Stimulated activated CD8-positive, alpha-beta memory T cell treated with anti-CD3 and anti-CD28 coated beads, Interleukin-2, amount 100 ng/mL, for 48 hours (primary cell): Measurements from ENCODE around the gene MAN1C1.
A peak's percentile ranks its signal among the peaks of the same experiment; 100 is the strongest.
"Not testable (repeated sequence)": the region's sequence is repeated elsewhere in the genome, so short reads cannot be mapped to it uniquely, and the experiment has no call there.

ENCODE experiments used
- DNase-seq, 2 donors: peaks; one replicate each; pipeline ENCODE4 v3.0.0-alpha.2; 2020; ENCODE audit warnings: low read depth in 2 of 2

MAN1C1 gene

DNA sequence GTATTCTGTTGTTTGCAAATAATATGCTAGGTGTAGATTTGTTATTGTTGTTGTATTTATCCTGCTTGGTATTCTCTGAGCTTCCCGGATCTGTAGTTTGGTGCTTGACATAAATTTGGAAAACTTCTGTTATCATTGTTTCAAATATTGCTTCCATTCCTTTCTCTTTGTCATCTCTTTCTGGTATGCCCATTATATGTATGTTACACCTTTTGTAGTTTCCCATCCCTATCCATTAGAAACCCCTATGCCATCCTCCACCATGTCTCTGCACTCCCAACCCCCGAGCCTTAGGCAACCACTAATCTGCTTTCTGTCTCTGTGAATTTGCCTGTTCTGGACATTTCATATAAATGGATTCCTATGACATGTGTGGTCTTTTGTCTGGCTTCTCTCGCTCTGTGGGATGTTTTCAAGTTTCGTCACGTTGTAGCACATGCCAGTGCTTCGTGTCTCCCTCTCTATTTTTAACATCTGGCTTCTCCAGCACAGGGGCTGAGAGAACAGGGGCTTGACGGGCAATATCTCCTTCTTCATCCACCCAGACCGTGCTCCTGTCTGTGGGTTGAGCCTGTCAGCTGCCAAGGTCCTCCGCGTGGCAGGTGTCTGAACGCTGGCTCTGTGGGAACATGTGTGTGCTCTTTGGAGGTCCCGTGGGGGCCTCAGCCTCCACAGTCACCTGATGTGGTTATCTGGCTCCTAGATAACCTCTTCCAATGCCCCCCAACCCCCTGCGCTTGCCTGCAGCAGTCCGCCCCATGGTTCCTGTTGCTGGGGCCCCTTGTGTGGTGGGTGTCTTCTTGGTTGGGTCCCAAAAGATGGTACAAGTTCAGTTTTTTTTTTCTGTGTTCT, 32.8 kb upstream of the MAN1C1 start:
- DNase-seq: no peak

DNA sequence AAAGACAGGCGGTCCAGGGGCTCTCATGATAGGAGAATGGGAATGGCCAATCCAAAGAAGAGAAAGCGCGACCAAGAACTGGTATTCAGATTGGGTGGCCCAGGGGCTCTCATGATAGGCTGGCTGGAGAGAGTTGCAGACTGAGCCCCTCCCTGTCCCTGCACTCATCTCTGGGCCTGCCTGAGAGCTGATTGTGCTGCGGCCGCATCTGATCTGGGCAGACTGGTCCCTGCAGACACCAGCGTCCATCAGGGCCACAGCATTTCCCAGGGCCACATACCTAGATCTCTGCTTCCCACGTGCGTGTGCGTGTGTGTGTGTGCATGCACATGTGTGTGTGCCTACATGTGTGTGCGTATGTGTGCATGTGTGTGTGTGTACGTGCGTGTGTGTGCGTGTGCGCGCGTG, 30.4 kb upstream of the MAN1C1 start:
- DNase-seq: no peak

DNA sequence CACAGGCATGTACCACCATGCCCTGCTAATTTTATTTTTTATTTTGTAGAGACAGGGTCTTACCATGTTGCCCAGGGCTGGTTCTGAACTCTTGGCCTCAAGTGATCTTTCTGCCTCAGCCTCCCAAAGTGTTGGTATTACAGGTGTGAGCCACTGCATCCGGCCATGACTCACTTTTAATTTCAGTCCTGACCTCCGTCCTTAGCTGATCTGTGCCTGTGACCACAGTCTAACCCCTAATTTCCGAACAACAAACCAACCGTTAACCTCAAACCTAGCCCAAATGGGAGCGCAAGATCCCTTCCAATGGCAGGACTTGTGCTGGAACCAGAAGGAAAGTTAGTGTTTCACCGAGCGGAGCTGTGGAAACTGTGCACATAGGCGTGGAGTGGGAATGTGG, 29.3 kb upstream of the MAN1C1 start:
- no peak for DNase-seq

DNA sequence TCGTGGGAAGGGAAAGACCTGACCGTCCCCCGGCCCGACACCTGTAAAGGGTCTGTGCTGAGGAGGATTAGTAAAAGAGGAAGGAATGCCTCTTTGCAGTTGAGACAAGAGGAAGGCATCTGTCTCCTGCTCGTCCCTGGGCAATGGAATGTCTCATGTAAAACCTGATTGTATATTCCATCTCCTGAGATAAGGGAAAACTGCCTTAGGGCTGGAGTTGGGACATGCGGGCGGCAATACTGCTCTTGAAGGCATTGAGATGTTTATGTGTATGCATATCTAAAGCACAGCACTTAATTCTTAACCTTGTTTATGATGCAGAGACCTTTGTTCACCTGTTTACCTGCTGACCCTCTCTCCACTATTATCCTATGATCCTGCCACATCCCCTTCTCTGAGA, 28.4 kb upstream of the MAN1C1 start:
- not testable (repeated sequence) for DNase-seq

DNA sequence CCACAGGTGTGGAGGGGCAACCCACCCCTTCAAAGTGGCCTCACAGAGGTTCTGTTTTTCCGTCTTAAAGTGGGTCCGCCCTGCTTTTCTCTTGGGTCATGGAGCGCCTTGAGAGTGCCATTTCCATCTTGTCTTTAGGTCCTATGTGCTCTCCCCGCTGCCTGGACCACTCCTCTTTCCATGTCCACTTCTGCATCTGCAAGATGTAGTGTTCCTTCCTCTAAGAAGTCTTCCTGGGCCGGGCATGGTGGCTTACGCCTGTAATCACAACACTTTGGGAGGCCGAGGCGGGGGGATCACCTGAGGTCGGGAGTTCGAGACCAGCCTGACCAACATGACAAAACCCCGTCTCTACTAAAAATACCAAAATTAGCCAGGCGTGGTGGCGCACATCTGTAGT, 27.8 kb upstream of the MAN1C1 start:
- not testable (repeated sequence) for DNase-seq

DNA sequence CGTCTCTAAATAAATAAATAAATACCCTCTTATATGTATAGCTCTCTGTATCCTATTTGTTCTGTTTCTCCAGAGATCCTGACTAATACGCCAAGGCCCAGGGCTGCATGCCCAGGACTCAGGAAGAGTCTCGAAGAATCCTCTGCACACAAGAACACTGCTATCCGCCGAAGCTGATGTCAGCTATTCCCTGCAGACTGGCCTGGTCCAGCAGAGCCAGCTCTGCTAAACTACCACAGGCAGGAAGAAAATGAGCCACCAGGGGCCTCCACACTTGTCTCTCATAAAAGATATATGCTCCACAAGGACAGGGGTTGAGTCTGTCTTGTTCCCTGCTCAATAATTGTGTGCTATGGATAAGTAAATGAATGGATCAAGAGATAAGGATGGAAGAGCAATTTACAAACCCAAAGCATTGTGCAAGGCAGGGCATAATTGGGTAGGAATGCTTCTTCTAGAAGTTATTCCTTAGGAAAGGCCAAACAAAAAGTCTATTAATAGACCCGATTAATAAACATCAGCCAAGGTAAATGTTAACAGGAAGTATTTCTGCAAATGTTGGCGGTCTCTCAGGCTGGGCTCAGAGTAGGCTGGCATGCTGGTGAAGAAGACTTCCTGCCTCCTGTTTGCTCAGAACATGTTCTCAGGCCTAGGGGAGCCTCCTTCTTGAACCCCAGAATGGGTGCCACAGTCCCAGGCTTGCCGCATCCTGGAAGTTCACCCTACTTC, 26.3 kb upstream of the MAN1C1 start:
- no peak for DNase-seq

DNA sequence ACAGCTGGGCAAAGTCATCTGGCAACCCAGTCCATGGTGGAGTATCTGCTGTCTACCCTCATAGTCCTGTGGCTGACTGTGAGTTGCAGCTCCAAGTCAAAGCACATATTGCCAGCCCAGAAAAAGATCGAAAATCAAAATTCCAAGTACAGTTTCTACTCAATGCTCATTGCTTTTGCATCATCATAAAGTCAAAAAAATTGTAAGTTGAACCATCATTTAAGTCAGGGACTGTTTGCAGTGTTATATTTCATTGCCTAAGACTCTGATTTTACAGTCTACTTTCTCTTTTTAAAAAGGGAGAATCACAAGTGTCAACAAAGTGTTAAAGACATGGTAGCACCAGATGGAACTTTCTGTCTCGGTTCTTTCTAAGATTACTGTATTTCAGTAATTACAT, 22.7 kb upstream of the MAN1C1 start:
- DNase-seq: no peak

DNA sequence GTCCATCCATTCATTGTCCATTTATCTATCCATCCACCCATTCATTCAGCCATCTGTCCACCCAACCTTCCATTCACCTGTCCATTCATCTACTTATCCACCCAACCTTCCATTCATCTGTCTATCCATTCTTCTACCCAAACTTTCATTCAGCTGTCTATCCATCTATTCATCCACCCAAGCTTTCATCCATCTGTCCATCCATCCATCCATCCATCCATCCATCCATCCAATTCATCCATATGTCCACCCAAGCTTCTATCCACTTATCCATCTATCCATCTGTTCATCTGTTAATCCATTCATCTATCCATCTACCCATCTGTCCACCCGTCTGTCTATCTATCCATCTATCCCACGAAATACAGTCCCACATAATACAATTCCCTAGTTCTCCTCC, 21.6 kb upstream of the MAN1C1 start:
- no peak for DNase-seq

DNA sequence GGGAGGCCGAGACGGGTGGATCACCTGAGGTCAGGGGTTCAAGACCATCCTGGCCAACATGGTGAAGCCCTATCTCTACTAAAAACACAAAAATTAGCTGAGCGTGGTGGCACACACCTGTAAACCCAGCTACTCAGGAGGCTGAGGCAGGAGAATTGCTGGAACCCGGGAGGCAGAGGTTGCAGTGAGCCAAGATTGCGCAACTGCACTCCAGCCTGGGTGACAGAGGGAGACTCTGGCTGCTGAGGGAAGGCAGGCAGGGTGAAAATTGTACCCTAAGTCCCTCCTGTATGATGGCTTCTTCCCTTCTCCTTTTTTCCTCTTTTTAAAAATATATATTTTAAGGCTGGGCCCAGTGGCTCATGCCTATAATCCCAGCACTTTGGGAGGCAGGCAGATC, 19.9 kb upstream of the MAN1C1 start:
- DNase-seq: not testable (repeated sequence)

DNA sequence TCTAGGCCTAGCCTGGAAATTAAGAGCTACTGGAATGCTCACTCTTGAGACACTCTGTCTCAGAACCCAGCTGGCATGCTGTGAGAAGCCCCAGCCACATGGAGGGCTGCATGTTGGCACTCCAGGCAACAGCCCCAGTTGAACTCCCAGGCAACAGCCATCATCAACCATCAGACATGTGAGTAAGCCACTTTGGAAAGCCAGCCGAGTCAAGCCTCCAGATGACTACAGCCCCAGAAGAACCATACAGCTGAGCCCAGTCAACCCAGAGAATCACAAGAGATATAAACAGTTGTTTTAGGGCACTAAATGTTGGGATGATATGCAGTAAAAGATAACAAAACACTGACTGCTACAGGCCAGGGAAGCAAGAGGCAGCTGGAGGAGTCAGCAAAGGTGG, 17.7 kb upstream of the MAN1C1 start:
- DNase-seq: no peak

DNA sequence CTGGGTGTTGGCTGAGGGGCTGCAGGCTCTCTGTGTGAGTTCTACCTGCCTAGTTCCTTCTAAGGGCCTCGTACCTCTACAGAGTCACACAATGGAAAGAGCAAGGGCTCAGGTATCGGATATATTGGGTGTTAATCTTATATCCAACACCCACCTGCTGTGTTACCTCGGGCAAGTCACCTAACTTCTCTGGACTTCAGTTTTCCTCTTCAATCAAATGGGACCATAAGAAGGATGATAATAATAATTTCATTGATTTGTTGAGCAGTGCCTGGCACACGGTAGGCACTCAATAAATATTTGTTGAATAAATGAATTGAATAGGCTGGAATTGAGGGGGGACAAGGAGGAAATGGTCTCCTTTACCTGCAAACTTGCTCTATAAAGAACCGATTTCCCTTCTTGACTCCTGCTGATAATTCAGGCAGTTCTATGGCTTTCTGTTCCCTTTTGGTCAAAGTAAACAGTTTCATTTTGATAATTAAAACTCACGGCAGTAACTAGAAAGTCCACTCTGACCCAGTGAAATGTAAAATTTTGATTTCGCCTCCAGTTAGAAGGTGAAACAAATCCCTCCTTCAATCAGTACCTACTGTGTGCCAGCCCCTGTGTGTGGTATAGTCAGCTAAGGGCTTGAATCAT, 16.5 kb upstream of the MAN1C1 start:
- DNase-seq: no peak

DNA sequence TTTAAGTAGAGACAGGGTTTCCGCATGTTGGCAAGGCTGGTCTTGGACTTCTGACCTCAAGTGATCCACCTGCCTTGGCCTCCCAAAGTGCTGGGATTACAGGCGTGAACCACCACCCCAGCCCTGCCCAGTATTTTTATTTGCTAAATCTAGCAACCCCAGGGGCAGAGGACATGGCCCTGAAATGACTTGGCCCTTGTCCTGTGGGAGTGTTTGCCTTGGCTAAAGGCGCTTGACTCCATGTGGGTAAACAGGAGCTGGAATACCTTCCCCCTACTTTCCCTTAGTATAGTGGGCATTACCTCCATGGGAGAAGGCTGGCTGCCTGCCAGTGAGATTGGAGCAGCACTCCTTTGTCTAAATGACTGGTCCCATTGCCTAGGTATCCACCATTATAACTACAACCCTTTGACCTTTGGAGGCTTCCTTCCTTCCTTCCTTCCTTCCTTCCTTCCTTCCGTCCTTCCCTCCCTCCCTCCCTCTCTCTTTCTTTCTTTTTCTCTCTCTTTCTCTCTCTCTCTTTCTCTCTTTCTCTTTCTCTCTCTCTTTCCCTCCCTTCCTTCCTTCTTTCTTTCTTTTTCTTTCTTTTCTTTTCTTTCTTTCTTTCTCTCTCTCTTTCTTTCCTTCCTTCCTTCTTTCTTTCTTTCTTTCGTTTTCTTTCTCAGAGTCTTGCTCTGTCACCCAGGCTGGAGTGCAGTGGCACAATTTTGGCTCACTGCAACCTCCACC, 15.5 kb upstream of the MAN1C1 start:
- not testable (repeated sequence) for DNase-seq

DNA sequence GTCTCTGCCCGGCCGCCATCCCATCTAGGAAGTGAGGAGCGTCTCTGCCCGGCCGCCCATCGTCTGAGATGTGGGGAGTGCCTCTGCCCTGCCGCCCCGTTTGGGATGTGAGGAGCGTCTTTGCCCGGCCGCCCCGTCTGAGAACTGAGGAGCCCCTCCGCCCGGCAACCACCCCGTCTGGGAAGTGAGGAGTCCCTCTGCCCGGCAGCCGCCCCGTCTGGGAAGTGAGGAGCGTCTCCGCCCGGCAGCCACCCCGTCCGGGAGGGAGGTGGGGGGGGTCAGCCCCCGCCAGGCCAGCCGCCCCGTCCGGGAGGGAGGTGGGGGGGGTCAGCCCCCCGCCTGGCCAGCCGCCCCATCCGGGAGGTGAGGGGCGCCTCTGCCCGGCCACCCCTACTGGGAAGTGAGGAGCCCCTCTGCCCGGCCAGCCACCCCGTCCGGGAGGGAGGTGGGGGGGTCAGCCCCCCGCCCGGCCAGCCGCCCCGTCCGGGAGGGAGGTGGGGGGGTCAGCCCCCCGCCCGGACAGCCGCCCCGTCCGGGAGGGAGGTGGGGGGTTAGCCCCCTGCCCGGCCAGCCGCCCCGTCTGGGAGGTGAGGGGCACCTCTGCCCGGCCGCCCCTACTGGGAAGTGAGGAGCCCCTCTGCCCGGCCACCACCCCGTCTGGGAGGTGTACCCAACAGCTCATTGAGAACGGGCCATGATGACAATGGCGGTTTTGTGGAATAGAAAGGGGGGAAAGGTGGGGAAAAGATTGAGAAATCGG, 12.6 kb upstream of the MAN1C1 start:
- not testable (repeated sequence) for DNase-seq

DNA sequence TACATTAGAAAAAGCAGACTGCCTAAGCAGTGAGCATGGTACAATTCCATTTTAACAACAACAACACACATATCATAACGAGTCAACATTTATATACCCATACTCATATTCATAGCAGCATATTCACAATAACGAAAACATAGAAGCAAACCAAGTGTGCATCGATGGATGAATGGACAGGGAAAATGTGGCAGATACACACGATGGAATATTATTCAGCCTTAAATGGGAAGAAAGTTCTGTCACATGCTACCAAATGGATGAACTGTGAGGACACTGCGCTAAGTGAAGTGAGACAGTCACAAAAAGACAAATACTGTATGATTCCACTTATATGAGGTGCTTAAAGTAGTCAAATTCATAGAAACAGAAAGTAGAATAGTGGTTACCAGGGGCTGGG, 9.5 kb upstream of the MAN1C1 start:
- no peak for DNase-seq

DNA sequence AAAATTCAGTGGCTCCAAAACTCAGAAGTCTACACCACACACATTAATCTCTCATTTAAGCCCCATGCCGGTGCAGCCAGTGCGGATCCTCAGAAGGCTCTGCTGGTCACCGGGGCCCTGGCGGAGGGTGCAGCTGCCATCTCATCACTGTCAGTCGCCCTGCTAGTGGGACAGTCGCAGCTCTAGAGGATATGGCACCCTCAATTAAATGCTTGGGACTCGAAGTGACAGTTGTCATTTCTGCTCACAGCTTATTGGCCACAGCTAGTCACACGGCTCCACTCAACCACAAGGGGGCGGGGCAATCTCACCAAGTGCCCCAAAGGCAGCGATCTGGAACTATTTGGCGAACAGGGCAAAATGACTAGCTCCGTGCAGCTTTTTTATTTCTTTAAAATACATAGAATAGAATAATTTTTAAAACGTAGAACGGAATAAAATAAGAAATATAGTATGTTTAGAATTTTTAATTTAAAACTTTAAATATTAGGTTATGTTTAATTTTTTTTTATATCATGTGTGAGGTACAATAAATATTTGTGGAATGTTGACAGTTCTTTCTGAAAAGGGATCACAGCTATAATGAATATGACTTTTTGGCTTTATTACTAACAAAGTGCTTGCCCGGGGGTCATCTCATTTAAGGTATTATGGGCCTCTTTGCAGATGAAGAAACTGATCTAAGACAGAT, 8.0 kb upstream of the MAN1C1 start:
- DNase-seq: peak; percentile 79 to 86

DNA sequence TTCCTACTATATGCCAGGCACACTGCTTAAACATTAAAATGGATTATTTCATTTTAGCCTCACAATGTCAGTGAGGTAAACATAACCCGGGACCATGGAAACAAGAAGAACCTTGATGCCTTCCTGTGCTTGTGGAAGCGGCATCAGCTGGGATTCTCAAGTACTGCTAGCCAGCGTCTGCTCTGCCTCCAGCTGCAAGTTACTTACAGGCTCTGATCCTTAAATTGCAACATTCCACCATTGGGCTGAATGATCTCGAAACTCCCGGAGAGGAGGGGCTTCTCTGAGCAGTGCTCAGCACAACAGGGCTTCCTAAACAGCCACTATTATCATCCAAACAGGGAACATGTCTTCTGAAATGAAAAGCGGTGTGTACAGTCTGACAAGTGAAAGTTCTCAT, 6.7 kb upstream of the MAN1C1 start:
- no peak for DNase-seq

DNA sequence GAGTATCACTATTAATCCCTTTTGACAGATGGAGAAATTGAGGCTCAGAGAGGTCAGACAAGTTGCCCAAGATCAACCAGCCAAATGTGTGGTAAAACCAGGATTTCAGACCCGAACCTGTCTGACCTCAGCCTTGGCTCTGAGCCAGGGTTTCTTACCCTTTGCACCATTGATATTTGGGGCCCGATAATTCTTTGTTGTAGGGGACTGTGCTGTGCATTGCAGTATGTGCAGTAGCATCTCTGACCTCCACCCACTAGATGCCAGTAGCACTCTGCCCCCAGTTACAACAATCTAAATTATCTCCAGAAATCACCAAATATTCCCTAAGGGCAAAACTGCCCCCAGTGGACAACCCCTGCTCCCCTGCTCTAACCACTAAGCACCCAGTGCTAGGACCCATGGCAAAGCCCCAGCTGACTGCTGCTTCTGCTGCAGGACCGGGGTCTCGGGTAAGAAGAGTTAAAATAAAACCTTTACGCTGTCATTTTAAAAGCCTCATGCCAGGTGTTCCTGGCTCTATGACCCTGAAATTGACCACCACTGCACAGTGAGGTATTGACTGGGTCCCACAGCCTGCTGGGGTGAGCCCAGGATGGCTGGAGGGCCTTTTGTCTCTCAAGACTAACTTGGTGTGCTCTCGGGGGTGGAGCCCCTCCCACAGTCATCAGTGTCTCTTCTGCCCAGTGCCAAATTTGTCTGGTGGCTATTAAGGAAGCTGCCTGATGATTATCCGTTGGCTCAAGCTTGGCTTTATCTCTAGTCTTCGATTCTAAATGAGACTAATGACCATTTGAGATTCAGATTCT, 5.6 kb upstream of the MAN1C1 start:
- DNase-seq: no peak

DNA sequence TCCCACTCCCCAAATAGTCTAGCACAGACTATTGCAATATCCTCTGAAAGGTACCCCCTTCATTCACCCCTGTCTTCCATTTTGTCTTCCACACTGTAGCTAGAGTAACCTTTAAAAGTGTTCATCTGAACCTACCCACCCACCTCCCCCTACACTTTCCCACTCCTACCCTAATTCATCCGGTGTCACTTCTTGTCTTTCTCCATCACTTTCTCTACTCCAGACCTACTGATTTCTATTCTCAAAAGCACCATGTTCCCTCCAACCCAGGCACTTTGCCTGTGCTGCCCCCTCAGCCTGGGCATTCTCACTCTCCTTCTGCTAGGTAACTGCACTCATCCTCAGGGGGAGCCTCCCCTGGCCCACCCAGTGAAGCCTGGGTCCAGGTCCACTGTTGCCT, 4.7 kb upstream of the MAN1C1 start:
- DNase-seq: no peak

DNA sequence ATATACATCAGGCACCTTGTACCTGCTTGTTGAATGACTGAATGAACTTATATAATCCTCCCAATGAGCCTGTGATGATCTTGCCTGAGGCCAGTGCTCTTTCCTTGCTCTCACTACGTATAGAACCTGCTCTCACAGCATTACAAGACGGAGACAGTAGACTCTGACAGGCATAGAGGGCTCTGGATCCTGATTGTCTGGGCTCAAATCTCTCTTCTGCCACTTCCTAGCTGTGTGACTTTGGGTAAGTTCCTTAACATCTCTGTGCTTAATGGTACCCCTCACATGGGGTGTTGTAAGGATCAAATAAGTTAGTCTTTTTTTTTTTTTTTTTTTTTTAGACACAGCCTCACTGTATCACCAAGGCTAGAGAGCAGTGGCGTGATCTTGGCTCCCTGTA, 4.2 kb upstream of the MAN1C1 start:
- DNase-seq: no peak

DNA sequence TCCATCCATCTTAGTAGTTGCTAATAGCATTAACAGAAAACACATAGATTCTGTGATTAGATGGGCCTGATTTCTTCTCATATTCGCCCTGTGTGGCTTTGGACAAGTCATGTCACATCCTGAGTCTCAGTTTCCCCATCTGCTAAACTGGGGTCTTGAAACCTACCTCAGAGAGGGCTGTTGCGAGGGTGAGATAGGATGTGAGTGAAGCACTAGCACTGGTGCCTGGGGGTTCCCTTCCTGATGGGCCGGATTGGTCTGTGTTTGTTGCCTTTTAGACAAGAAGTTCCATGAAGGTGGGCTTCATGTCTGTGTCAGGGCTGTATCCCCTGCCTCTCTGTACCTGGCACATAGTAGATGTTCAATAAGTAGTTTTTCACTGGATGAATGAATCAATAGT, 3.5 kb upstream of the MAN1C1 start:
- no peak for DNase-seq
